Jurkat, Clone E6-1 (cell line): ENCODE measurements around the gene UST.
"Not testable (repeated sequence)": the region's sequence is repeated elsewhere in the genome, so short reads cannot be mapped to it uniquely, and the experiment has no call there.

Experiments
- DNase-seq: peaks from one replicate; pipeline ENCODE4 v3.0.0-alpha.2; 2011; ENCODE audit warnings: low read depth, low spot score
- H3K4me3 ChIP-seq: 2 replicates; pipeline ENCODE4 v1.5.1; 2011; ENCODE audit warnings: mild to moderate bottlenecking, low read length, control low read depth, moderate library complexity

Gene UST

GRCh38 chr6:149102324-149102723, 355.5 kb downstream of the UST start:
- no peak for DNase-seq

DNA sequence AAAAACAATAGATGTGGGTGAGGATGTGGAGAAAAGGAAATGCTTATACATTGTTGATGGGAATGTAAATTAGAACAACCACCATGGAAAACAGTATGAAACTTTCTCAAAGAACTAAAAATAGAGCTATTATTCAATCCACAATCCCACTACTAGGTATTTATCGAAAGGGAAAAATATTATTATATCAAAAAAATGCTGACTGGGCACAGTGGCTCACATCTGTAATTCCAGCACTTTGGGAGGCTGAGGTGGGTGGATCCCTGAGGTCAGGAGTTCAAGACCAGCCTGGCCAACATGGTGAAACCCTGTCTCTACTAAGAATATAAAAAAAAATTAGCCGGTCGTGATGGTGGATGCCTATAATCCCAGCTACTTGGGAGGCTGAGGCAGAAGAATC, 357.1 kb downstream of the UST start:
- not testable (repeated sequence) for DNase-seq, H3K4me3 ChIP-seq

More at GRCh38 chr6:149102324-149102723, 355.5 kb downstream of the UST start:
- no peak overlapping the region for H3K4me3 ChIP-seq

DNA sequence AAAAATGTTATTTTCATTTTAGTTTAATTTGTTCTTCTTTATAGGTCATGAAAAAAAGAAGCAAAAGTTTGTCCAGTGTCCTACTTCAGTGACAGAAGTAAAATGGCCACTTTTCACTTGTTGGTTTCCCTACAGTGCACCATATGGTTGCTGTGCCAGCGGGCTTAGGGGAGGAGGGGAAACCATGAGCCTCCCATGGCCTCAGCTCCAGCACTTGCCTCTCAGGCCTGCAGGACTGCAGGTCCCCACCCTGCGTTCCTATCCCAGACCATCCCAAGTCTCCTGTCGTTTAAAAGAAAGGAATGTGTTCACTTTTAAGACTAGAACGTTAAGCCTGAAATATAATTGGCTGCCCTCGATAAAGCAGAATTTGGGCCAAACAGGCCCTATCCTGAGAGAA, 360.7 kb downstream of the UST start:
- DNase-seq: no peak
- H3K4me3 ChIP-seq: no peak overlapping the region

GRCh38 chr6:149108038-149108748, 361.4 kb downstream of the UST start:
- DNase-seq: no peak
- H3K4me3 ChIP-seq: no peak overlapping the region

GRCh38 chr6:149108749-149109100, 361.9 kb downstream of the UST start:
- H3K4me3 ChIP-seq: no peak overlapping the region
- no peak for DNase-seq

DNA sequence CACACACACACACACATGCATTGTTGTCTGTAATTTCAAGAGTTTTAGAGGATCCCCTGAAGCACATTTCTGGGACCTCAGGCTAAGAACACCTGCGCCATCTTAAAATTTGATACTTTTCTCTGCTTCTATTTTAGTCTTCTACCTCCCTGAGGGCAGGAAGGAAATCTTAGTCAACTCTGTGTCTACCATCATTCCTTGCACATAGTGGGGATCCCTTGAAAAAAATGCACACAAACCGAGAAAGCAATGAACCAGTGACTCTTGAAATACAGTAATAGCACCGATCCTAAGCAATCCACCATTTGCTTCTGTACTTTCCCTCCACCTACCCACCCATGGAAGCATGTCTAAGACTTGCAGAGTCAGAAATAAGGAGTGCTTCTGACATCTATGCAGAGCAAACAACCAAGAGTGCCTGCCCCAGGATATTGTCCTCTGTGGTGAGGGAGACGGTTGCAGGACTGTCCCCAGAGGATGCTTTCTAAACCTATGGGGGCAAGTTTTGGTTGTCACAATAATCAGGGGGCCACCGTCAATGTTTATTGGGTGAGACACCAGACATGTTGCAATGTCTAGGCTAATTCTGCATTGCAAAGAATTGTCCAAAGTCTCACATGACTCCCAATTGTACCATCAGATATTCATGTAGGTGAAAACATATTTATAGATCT, 362.7 kb downstream of the UST start:
- H3K4me3 ChIP-seq: no peak overlapping the region
- DNase-seq: no peak

GRCh38 chr6:149111556-149112115, 364.8 kb downstream of the UST start:
- DNase-seq: no peak
- H3K4me3 ChIP-seq: no peak overlapping the region

- no peak overlapping the region for H3K4me3 ChIP-seq
- DNase-seq: no peak
These were observed 366.1 kb downstream of the UST start for GRCh38 chr6:149112976-149113375.

DNA sequence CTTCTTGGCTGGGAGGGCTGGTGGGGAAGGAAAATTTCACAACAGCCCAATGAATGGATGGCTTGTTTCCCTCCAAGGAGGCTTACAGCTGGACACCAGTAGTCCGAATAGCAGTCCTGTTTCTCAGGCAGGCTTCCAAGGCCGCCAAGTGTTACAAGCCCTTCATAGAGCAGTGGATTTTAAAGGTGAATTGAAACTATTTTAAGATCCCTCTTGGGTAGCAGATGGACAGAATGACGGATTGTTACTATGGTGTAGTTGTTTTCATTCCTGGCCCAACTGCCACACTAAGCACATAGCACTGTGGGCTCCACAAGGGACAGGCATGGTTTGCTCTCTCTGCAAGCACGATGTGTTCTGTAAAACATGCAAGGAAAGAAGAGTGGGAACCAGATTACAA, 367.3 kb downstream of the UST start:
- H3K4me3 ChIP-seq: no peak overlapping the region
- no peak for DNase-seq

GRCh38 chr6:149118737-149119653, 372.2 kb downstream of the UST start:
- H3K4me3 ChIP-seq: no peak overlapping the region
- no peak for DNase-seq

GRCh38 chr6:149122850-149123821, 376.3 kb downstream of the UST start:
- no peak overlapping the region for H3K4me3 ChIP-seq
- DNase-seq: no peak

- H3K4me3 ChIP-seq: no peak overlapping the region
- DNase-seq: no peak
These were observed 378.5 kb downstream of the UST start for GRCh38 chr6:149125309-149125708.
